AG04450 (cell line): ENCODE results near the gene DDX39B. TPM values are rescaled to one million over a fixed set of nuclear protein-coding genes. Genes with fewer than 3 reads are reported as not detected.
"Not testable (repeated sequence)": the region's sequence is repeated elsewhere in the genome, so short reads cannot be mapped to it uniquely, and the experiment has no call there.

ENCODE experiments used
- CTCF ChIA-PET: fragments of 300-600, 350-600 bp; formaldehyde crosslinking; extraction: SDS; loops from one replicate; lab custom pipeline; 2022; ENCODE audit warnings: antibody characterized with exemption, inconsistent platforms; lab: Charles Lee
- POLR2A ChIA-PET: fragments of 350-600 bp; formaldehyde crosslinking; extraction: SDS; loops from one replicate; lab custom pipeline; 2021; ENCODE audit warnings: antibody characterized with exemption, inconsistent platforms; lab: Yijun Ruan, JAX
- DNase-seq: peaks from one replicate; pipeline ENCODE4 v3.0.0-alpha.2; 2011; ENCODE audit warnings: low read depth, low spot score
- H3K27ac ChIP-seq: one replicate; pipeline ENCODE4 v1.5.1; 2012; ENCODE audit warnings: low read depth, low read length, control low read depth
- H3K27me3 ChIP-seq: one replicate; pipeline ENCODE4 v1.6.0; 2012; ENCODE audit warnings: low read length; ENCODE audit not compliant: control insufficient read depth, insufficient read depth
- H3K4me3 ChIP-seq: 2 replicates; pipeline ENCODE4 v1.5.1; 2011; ENCODE audit warnings: mild to moderate bottlenecking, low read depth, low read length, control low read depth
- H3K9me3 ChIP-seq: 2 replicates; pipeline ENCODE4 v1.5.1; 2012; ENCODE audit warnings: low read length; ENCODE audit not compliant: control insufficient read depth, insufficient read depth
- polyA plus RNA-seq: library from polyadenylated mRNA; depleted of rRNA; stranded (reverse); fragments of >200 nt; gene quantifications from 2 replicates; pipeline ENCODE4 v1.2.3, GENCODE V29; 2011
- TF ChIP-seq, protein P1 (sequence below): IDR thresholded peaks from 2 replicates; pipeline ENCODE4 v1.5.1; 2011; ENCODE audit warnings: low read depth, low read length, control low read depth, inconsistent platforms

DDX39B gene
- polyA plus RNA-seq, 1 experiment: 434 TPM

DNA sequence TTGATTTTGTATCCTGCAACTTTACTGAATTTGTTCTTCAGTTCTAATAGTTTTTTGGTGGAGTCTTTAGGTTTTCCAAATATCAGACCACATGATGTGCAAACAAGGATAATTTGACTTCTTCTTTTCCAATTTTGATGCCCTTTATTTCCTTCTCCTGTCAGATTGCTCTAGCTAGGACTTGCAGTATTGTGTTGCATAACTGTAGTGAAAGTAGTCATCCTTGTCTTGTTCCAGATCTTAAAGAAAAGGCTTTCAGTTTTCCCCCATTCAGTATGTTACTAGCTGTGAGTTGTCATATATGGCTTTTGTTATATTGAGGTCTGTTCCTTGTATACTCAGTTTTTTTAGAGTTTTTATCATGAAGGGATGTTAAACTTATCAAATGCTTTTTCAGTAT lies 39.2 kb downstream of the DDX39B start:
- TF ChIP-seq, protein P1, sequence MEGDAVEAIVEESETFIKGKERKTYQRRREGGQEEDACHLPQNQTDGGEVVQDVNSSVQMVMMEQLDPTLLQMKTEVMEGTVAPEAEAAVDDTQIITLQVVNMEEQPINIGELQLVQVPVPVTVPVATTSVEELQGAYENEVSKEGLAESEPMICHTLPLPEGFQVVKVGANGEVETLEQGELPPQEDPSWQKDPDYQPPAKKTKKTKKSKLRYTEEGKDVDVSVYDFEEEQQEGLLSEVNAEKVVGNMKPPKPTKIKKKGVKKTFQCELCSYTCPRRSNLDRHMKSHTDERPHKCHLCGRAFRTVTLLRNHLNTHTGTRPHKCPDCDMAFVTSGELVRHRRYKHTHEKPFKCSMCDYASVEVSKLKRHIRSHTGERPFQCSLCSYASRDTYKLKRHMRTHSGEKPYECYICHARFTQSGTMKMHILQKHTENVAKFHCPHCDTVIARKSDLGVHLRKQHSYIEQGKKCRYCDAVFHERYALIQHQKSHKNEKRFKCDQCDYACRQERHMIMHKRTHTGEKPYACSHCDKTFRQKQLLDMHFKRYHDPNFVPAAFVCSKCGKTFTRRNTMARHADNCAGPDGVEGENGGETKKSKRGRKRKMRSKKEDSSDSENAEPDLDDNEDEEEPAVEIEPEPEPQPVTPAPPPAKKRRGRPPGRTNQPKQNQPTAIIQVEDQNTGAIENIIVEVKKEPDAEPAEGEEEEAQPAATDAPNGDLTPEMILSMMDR: no peak
- ChIA-PET POLR2A (no interaction called here), CTCF (interaction anchor here (1.3 kb wide), 1 partner anchor 10 kb away, joined by 3 read pairs; no protein-coding TSS in a partner anchor)

DNA sequence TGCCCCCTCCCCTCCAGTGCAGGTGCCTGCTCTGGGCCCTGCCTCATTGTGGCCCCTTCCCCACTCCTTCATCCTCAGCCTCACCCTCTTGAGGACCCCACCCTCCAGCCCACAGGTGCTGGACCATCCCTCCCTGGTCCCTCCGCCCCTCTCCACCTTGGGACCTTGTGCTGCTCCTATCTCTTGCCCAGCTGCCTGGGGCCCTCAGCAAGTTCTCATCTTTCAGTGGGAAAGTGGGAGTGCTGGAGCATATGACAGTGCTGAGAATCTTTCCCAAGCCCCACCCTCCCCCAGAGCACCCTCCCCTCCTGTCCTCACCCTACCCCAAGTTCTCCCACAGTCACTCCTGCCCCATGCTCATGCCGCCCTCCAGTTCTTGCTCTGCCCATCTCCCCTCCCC lies 42.2 kb downstream of the DDX39B start:
- POLR2A ChIA-PET, H3K27me3 ChIP-seq, H3K9me3 ChIP-seq, H3K27ac ChIP-seq, H3K4me3 ChIP-seq, DNase-seq, CTCF ChIA-PET: not testable (repeated sequence)

More for the DNA sequence above, 39.2 kb downstream of the DDX39B start:
- H3K27ac ChIP-seq: no peak overlapping the region
- no peaks in the 10 kb centered on the region for H3K9me3 ChIP-seq
- no peak for DNase-seq
- no peak overlapping the region for H3K4me3 ChIP-seq
- H3K27me3 ChIP-seq: no peaks in the 10 kb centered on the region

DNA sequence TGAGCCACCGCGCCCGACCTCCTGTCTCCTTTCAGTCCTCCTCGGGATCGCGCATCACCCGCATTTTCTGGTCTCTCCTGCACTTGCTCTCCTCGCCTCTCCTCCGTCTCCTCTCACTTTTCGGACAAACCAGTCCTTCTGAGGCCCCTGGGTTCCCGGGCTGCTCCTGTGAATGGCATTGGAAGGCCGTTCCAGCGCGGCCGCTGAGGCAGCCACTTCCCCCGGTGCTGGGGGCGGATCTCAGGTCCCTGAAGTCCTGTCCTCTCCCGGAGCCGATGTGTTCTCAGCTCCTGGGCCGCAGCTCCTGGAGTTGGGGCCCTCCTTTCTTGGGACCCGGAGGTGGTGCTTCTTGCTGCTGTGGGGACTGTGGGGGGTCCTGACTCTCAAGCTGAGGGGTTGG lies 43.1 kb downstream of the DDX39B start:
- H3K9me3 ChIP-seq: no peaks in the 10 kb centered on the region
- no peak overlapping the region for H3K27ac ChIP-seq
- TF ChIP-seq, protein P1: no peak
- ChIA-PET POLR2A (interaction anchor here (0.7 kb wide), 1 partner anchor 853 kb away, joined by 11 read pairs; no protein-coding TSS in a partner anchor), CTCF (no interaction called here)
- peak overlapping the region; percentile 50 for H3K4me3 ChIP-seq
- DNase-seq: no peak
- H3K27me3 ChIP-seq: no peaks in the 10 kb centered on the region

DNA sequence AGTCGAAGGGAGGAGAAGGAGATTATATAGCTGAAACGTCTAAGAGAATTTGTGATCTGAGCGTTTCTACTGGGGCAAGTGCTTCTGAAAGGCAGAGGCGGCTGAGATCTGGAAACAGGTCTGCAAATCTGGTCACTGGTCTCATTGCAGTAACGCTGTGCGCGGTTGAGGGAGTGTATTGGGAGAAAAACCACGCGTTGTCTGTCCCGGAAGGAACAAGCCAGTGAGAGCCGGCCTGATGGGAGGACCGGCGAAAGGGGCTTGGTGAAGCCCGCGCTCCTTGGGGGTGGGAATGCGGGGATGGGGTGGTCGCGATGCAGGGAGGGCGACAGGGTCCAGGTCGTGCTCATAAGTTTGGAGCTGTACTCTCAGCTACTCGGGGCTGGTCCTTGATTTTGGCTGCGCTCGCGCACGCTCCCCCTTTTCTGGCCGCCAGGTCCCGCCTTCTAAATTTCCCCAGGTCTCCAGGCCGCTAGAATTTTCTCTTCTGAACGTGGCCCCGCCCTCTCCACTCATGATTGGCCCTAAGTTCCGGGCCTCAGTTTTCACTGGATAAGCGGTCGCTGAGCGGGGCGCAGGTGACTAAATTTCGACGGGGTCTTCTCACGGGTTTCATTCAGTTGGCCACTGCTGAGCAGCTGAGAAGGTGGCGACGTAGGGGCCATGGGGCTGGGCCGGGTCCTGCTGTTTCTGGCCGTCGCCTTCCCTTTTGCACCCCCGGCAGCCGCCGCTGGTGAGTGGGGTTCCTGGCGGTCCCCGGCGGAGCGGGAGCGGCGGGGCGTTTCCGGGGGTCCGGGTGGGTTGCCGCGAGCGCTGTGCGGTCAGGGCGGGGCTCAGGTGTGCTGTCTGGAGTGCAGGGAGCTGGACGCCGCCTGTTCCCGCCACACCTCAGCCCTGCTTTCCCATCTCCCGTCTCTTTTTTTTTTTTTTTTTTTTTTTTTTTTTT lies 44.0 kb downstream of the DDX39B start, which contains the start of gene MICB:
MICB (plus strand) TSS at position 615 of the 946 bp plus-strand sequence; CDS start at position 664, 49 bp downstream.
- Histone ChIP-seq H3K4me3 (peak within 1 kb of the TSS; percentile 71), H3K27ac (peak within 1 kb of the TSS; percentile 3), H3K27me3 (no peaks in the 10 kb centered on the region), H3K9me3 (no peaks in the 10 kb centered on the region)
- POLR2A ChIA-PET: interaction anchor here (0.7 to 1.6 kb wide), 3 partner anchors 19 to 852 kb away, joined by 4 to 11 read pairs (median 6); partner anchors contain the start of gene DDX39B
- CTCF ChIA-PET: interaction anchor here (1.5 kb wide), 1 partner anchor 100 kb away, joined by 6 read pairs; no protein-coding TSS in a partner anchor
- DNase-seq: no peak
- TF ChIP-seq, protein P1: no peak

DNA sequence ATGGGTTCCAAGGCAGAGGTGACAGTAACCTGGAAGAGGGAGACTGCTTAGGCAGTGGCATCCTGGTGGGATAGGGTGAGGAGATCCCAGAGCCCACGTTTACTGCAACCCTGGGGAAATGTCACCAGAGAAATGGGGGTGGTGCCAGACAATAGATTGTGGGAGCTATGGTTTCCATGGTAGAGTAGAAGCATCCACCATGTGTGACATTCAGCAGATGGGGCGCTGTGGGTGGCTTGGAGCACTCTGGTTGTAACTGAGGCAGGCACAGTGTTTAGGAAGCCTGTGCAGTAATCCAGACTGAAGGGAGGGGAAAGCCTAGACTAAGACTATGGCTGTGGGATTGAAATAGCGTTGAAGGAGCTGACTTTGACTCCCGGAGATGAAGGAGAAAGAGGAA lies 45.0 kb downstream of the DDX39B start:
- H3K27ac ChIP-seq: peak overlapping the region; percentile 3
- ChIA-PET CTCF (interaction anchor here (1.5 kb wide), 1 partner anchor 101 kb away, joined by 6 read pairs; no protein-coding TSS in a partner anchor), POLR2A (interaction anchor here (1.6 kb wide), 2 partner anchors 20 to 45 kb away, joined by 4 to 6 read pairs; partner anchors contain the start of gene DDX39B)
- not testable (repeated sequence) for DNase-seq, H3K27me3 ChIP-seq, H3K9me3 ChIP-seq
- H3K4me3 ChIP-seq: peak overlapping the region; percentile 7; the same call in 1 of the 2 replicates
